Trophoblast cell (in vitro differentiated cells and primary cell): Measurements from ENCODE around the gene KCNQ1OT1.
A peak's percentile ranks its signal among the peaks of the same experiment; 100 is the strongest.

Source experiments
- DNase-seq, 2 donors: peaks; one replicate each; pipeline ENCODE4 v3.0.0-alpha.2; 2016
- H2AFZ ChIP-seq: 2 replicates; pipeline ENCODE4 v1.6.1; 2013; ENCODE audit warnings: low read length, moderate library complexity, mild to moderate bottlenecking; ENCODE audit not compliant: insufficient read depth, poor library complexity
- H2AK5ac ChIP-seq: 2 replicates; pipeline ENCODE4 v1.6.1; 2013; ENCODE audit warnings: mild to moderate bottlenecking, low read length
- H2BK120ac ChIP-seq: 2 replicates; pipeline ENCODE4 v1.6.1; 2013; ENCODE audit warnings: low read length, mild to moderate bottlenecking, moderate library complexity; ENCODE audit not compliant: insufficient read depth, poor library complexity
- H2BK12ac ChIP-seq: 2 replicates; pipeline ENCODE4 v1.6.1; 2013; ENCODE audit warnings: mild to moderate bottlenecking, low read length, moderate library complexity
- H2BK5ac ChIP-seq: 2 replicates; pipeline ENCODE4 v1.6.1; 2013; ENCODE audit warnings: low read length, low read depth, moderate library complexity, mild to moderate bottlenecking; ENCODE audit not compliant: poor library complexity
- H3K14ac ChIP-seq: 2 replicates; pipeline ENCODE4 v1.6.1; 2013; ENCODE audit warnings: mild to moderate bottlenecking, low read length
- H3K18ac ChIP-seq: 2 replicates; pipeline ENCODE4 v1.6.1; 2013; ENCODE audit warnings: mild to moderate bottlenecking, low read length
- H3K23ac ChIP-seq: 2 replicates; pipeline ENCODE4 v1.6.1; 2013; ENCODE audit warnings: low read length
- H3K27ac ChIP-seq: 2 replicates; pipeline ENCODE4 v1.5.1; 2013; ENCODE audit warnings: low read depth, mild to moderate bottlenecking, inconsistent platforms, low read length, moderate library complexity
- H3K27me3 ChIP-seq: 2 replicates; pipeline ENCODE4 v1.6.1; 2013; ENCODE audit warnings: inconsistent platforms, mild to moderate bottlenecking, low read length, moderate library complexity; ENCODE audit not compliant: insufficient read depth
- H3K36me3 ChIP-seq, 2 experiments: 1 replicate in 1 of 2; 2 replicates in 1 of 2; pipeline ENCODE4 v1.6.1; 2013; ENCODE audit warnings: low read length in 2 of 2, mild to moderate bottlenecking in 2 of 2, moderate library complexity in 1 of 2; ENCODE audit not compliant: insufficient read depth in 2 of 2, control insufficient read depth in 1 of 2
- H3K4ac ChIP-seq: 2 replicates; pipeline ENCODE4 v1.6.1; 2013; ENCODE audit warnings: low read depth, mild to moderate bottlenecking, low read length, moderate library complexity
- H3K4me1 ChIP-seq, 2 experiments: 1 replicate in 1 of 2; 2 replicates in 1 of 2; pipeline ENCODE4 v1.6.1; 2013; ENCODE audit warnings: low read length in 2 of 2, mild to moderate bottlenecking in 2 of 2, moderate library complexity in 1 of 2; ENCODE audit not compliant: insufficient read depth in 2 of 2, control insufficient read depth in 1 of 2
- H3K4me2 ChIP-seq: 2 replicates; pipeline ENCODE4 v1.6.1; 2013; ENCODE audit warnings: inconsistent platforms, mild to moderate bottlenecking, low read length, moderate library complexity
- H3K4me3 ChIP-seq: 2 replicates; pipeline ENCODE4 v1.5.1; 2013; ENCODE audit warnings: mild to moderate bottlenecking, low read depth, low read length, inconsistent platforms
- H3K79me1 ChIP-seq: one replicate; pipeline ENCODE4 v1.6.1; 2013; ENCODE audit warnings: low read length
- H3K79me2 ChIP-seq: 2 replicates; pipeline ENCODE4 v1.6.1; 2013; ENCODE audit warnings: low read length, mild to moderate bottlenecking; ENCODE audit not compliant: control insufficient read depth, insufficient read depth, poor library complexity
- H3K9ac ChIP-seq: 2 replicates; pipeline ENCODE4 v1.6.1; 2013; ENCODE audit warnings: mild to moderate bottlenecking, low read length
- H3K9me3 ChIP-seq: 2 replicates; pipeline ENCODE4 v1.6.1; 2013; ENCODE audit warnings: low read depth, mild to moderate bottlenecking, control low read depth, inconsistent platforms, low read length; ENCODE audit not compliant: insufficient read depth
- H4K12ac ChIP-seq: 2 replicates; pipeline ENCODE4 v1.6.1; 2013; ENCODE audit warnings: low read depth, mild to moderate bottlenecking, low read length, moderate library complexity
- H4K8ac ChIP-seq: 2 replicates; pipeline ENCODE4 v1.6.1; 2013; ENCODE audit warnings: low read depth, mild to moderate bottlenecking, low read length, moderate library complexity
- H4K91ac ChIP-seq: one replicate; pipeline ENCODE4 v1.6.1; 2013; ENCODE audit warnings: low read depth, mild to moderate bottlenecking, low read length, moderate library complexity
- WGBS: extraction: QIAGEN DNeasy Blood & Tissue Kit; methylation state at CpG from one replicate; pipeline ENCODE4 v1.1.7; 2013; ENCODE audit warnings: missing lambda C conversion rate; ENCODE audit not compliant: insufficient read length, insufficient coverage; ENCODE audit errors: extremely low coverage; 5-methylcytosine and 5-hydroxymethylcytosine counted together

KCNQ1OT1 gene

DNA sequence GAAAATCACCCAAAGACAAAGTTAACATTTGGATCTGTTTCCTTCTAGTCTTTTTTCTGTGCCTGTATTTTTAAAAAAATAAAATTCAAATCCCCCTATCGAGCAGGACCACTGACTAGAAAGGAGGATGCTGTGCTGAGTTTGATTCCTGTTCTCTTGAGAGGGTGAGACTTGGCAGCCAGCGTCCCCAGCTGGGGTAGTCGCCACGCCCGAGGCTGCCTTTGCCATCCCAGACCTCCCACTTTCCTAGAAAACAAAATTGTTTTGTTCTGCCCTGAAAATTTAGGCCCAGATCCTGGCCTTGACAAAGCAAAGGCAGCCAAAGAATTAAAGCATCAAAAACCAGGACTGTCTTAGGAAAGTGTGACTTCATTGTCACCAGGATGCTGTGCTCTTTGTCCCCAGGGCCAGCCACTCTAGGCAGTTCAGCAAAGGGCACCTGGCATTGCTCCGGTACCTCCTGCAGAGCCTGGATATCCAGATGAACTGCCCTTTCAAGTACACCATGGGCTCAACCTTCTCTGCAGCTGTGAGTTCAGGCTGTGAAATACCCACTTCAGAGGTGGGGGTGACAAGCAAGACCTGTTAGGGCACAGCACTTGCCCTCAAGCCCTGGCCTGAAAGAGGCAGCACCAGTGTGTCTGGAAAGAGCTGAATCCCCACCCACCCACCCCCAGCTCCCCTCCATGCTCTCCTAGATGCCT lies 44.6 kb downstream of the KCNQ1OT1 start:
- Histone ChIP-seq H3K4me3 (no peak overlapping the region), H3K18ac (no peak overlapping the region), H3K79me2 (no peaks in the 10 kb centered on the region), H3K79me1 (no peaks in the 10 kb centered on the region), H3K4me2 (no peak overlapping the region), H3K27me3 (no peaks in the 10 kb centered on the region), H3K14ac (no peak overlapping the region), H4K8ac (no peak overlapping the region), H2BK120ac (no peak overlapping the region), H2AFZ (no peak overlapping the region), H4K91ac (no peak overlapping the region), H3K36me3 (no peaks in the 10 kb centered on the region), H2AK5ac (no peak overlapping the region), H3K9ac (no peak overlapping the region), H3K23ac (no peak overlapping the region), H2BK12ac (no peak overlapping the region), H2BK5ac (no peak overlapping the region), H3K27ac (no peak overlapping the region), H3K4me1 (peaks cover 10 to 11% of the 10 kb centered on the region in 2 experiments), H3K4ac (no peak overlapping the region), H3K9me3 (peaks cover 33% of the 10 kb centered on the region), H4K12ac (no peak overlapping the region)
- WGBS = no CpG with 5 or more reads among the region's 6 CpGs
- DNase-seq = no peak

DNA sequence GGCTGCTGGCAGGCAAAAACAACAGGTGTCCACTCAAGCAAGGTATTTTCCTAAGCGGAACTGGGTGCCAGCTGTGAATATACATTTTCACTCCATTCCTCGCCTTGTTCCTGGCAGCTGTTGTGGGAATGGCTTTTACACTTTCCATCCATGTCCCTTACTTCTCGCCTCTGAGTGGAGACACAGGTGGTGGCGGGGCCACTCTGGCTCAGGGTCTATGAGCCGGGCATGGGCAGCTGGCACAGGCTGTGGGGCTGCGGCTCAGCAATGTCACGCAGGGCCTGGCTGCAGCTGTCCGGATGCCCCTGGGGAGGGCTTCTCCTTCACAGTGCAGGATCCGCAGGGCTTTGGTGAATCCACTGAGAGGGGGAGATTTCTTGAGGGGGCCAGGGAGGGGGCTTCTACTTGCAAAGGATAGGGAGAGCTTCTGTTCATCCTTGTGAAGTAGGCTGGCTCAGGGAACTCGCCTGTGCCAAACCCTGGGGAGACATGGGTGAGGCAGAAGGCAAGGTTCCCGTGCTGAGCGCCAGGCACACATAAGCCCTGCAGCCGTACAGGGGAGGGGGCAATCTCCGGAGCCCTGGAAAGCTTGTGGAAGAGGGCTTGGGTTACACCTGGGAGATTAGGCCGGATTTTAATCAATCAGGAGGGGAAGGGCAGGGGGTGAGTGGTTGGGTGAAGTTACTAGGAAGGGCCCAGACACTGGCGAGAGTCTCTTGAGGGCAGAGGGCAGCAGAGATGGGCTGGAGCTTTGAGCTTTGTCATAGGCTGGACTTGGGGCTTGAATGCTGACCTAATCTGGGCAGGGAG lies 45.7 kb downstream of the KCNQ1OT1 start:
- H3K36me3 ChIP-seq = no peaks in the 10 kb centered on the region
- no peak overlapping the region for H3K18ac ChIP-seq
- H2BK5ac ChIP-seq = no peak overlapping the region
- no peak overlapping the region for H4K91ac ChIP-seq
- no peak overlapping the region for H3K4ac ChIP-seq
- H3K27ac ChIP-seq = no peak overlapping the region
- no peak overlapping the region for H3K14ac ChIP-seq
- no peak for DNase-seq
- H3K9me3 ChIP-seq = peaks cover 33% of the 10 kb centered on the region
- H3K9ac ChIP-seq = no peak overlapping the region
- H3K79me2 ChIP-seq = no peaks in the 10 kb centered on the region
- no peak overlapping the region for H2BK12ac ChIP-seq
- no peak overlapping the region for H2BK120ac ChIP-seq
- H2AK5ac ChIP-seq = no peak overlapping the region
- H4K12ac ChIP-seq = no peak overlapping the region
- no peak overlapping the region for H3K23ac ChIP-seq
- no peak overlapping the region for H3K4me3 ChIP-seq
- H3K4me1 ChIP-seq = peaks cover 10 to 11% of the 10 kb centered on the region in 2 experiments
- H3K79me1 ChIP-seq = no peaks in the 10 kb centered on the region
- H3K4me2 ChIP-seq = no peak overlapping the region
- H2AFZ ChIP-seq = no peak overlapping the region
- H4K8ac ChIP-seq = no peak overlapping the region
- WGBS = no CpG with 5 or more reads among the region's 16 CpGs
- H3K27me3 ChIP-seq = no peaks in the 10 kb centered on the region

DNA sequence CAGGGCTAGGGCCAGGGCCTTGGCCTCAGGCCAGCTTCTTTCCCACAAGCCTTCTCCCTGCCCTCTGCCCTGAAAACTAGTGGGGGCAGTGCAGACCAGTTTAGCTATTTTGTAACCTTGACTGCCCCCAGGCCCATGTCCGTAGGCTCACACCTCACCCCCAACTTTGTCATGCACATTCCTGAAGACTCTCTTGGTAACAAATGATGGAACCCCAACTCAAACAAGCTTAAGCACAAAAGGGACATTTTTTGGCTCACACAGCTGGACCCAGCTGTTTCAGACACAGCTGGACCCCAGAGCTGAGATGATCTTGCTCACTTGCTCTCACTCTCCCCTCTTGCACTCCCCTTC lies 46.6 kb downstream of the KCNQ1OT1 start:
- H2AFZ ChIP-seq = no peak overlapping the region
- H4K91ac ChIP-seq = no peak overlapping the region
- no peak overlapping the region for H3K18ac ChIP-seq
- H2BK12ac ChIP-seq = no peak overlapping the region
- no peak overlapping the region for H2BK5ac ChIP-seq
- peaks cover 33% of the 10 kb centered on the region for H3K9me3 ChIP-seq
- no CpG with 5 or more reads among the region's 1 CpG for WGBS
- no peak overlapping the region for H3K14ac ChIP-seq
- peaks cover 10 to 11% of the 10 kb centered on the region in 2 experiments for H3K4me1 ChIP-seq
- no peaks in the 10 kb centered on the region for H3K27me3 ChIP-seq
- H3K23ac ChIP-seq = no peak overlapping the region
- no peak overlapping the region for H3K4me3 ChIP-seq
- H4K8ac ChIP-seq = no peak overlapping the region
- H3K4ac ChIP-seq = no peak overlapping the region
- H3K9ac ChIP-seq = no peak overlapping the region
- H3K36me3 ChIP-seq = no peaks in the 10 kb centered on the region
- no peaks in the 10 kb centered on the region for H3K79me1 ChIP-seq
- no peak overlapping the region for H2AK5ac ChIP-seq
- no peak overlapping the region for H3K4me2 ChIP-seq
- H3K79me2 ChIP-seq = no peaks in the 10 kb centered on the region
- no peak overlapping the region for H3K27ac ChIP-seq
- no peak for DNase-seq
- H4K12ac ChIP-seq = no peak overlapping the region
- no peak overlapping the region for H2BK120ac ChIP-seq

DNA sequence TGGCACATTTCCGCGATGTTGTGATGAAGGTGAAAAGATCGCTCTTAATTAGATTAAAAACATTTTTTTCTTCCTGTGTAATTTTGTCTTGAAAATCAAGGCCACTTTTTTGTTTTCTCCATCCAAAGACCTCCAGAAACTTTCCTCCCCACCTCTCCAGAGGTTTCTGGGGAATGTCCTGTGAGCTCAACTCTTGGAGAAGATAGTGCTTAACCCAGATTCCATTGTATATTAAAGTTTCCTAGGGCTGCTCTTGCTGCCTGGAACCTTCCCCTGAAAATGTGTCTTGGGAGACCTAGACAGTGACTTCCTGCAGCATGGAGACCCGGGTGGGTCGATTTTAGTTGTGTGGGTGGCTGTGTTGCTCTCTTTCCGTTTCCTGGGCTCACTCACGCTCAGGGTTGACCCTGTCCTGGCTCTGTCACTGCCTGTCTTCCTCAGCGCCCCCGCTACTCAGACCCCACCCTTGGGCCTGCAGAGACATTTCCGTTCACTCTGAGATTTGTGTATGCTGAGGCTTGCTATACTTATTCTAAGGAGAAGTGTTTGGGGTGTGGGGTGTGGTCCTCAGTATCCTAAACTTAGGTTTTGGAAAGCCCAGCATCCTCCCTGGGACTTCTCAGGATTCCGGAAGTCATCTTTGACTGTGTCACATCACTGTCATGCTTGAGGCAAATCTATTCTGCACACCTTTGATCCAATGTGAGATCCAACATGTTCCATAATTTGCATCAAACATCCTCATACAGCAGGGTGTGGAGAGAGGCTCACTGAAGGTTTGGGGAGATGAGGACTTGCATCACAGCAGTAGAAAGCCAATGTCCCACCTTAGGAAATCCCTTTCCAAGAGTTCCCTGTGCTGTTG lies 47.2 kb downstream of the KCNQ1OT1 start:
- Histone ChIP-seq H3K27me3 (no peaks in the 10 kb centered on the region), H4K8ac (no peak overlapping the region), H3K18ac (no peak overlapping the region), H3K79me2 (no peaks in the 10 kb centered on the region), H2AFZ (no peak overlapping the region), H3K4ac (no peak overlapping the region), H3K9me3 (peaks cover 35% of the 10 kb centered on the region), H2BK12ac (no peak overlapping the region), H2BK5ac (no peak overlapping the region), H3K27ac (no peak overlapping the region), H3K36me3 (no peaks in the 10 kb centered on the region), H3K23ac (no peak overlapping the region), H4K12ac (no peak overlapping the region), H3K4me1 (peaks cover 10 to 11% of the 10 kb centered on the region in 2 experiments), H3K4me2 (no peak overlapping the region), H4K91ac (no peak overlapping the region), H3K14ac (no peak overlapping the region), H2AK5ac (no peak overlapping the region), H2BK120ac (no peak overlapping the region), H3K79me1 (no peaks in the 10 kb centered on the region), H3K4me3 (no peak overlapping the region), H3K9ac (no peak overlapping the region)
- DNase-seq = peak in 1 of 2 donors; percentile 4
- no CpG with 5 or more reads among the region's 11 CpGs for WGBS
